DMS 273 treated with DMSO at 0.1 percent for 48 hours (cell line): ENCODE data around the gene ZNF613.
"Not testable (repeated sequence)": the region's sequence is repeated elsewhere in the genome, so short reads cannot be mapped to it uniquely, and the experiment has no call there.

ENCODE experiments used
- DNase-seq: peaks from one replicate; lab custom pipeline; 2025; lab: John Stamatoyannopoulos, UW

ZNF613 gene

GRCh38 chr19:51926784-51927741 lies at the start of gene ZNF613:
Gene ZNF613 (plus strand): TSS chr19:51927472. CDS start chr19:51936221, 8,749 bp downstream.
- DNase-seq = peak; percentile 88

GRCh38 chr19:51882518-51882917 lies 44.8 kb upstream of the ZNF613 start:
- DNase-seq = no peak

- DNase-seq = no peak
These were observed 42.6 kb upstream of the ZNF613 start for GRCh38 chr19:51884713-51885112.

- no peak for DNase-seq
These were observed 39.5 kb upstream of the ZNF613 start, which contains the start of gene ZNF577 for GRCh38 chr19:51887522-51888498. Gene ZNF577 (minus strand): TSS chr19:51887951. CDS start chr19:51880382, 7,569 bp downstream.

- no peak for DNase-seq
These were observed 37.3 kb upstream of the ZNF613 start for GRCh38 chr19:51889934-51890333.

- DNase-seq = no peak
These were observed 36.0 kb upstream of the ZNF613 start for GRCh38 chr19:51891193-51891747.

- DNase-seq = no peak
These were observed 25.4 kb upstream of the ZNF613 start for GRCh38 chr19:51901860-51902259.

- no peak for DNase-seq
These were observed 24.1 kb upstream of the ZNF613 start for GRCh38 chr19:51903192-51903591.

GRCh38 chr19:51904331-51905165 lies 22.7 kb upstream of the ZNF613 start, which contains the start of gene ZNF649:
Gene ZNF649 (minus strand): TSS chr19:51905017. CDS start chr19:51900107, 4,910 bp downstream.
- peak; percentile 71 for DNase-seq

GRCh38 chr19:51905206-51905605 lies 22.1 kb upstream of the ZNF613 start:
- DNase-seq = no peak

GRCh38 chr19:51905639-51906038 lies 21.6 kb upstream of the ZNF613 start:
- DNase-seq = not testable (repeated sequence)

- DNase-seq = not testable (repeated sequence)
These were observed 21.2 kb upstream of the ZNF613 start for GRCh38 chr19:51906108-51906507.

- DNase-seq = not testable (repeated sequence)
These were observed 19.3 kb upstream of the ZNF613 start for GRCh38 chr19:51907981-51908380.

GRCh38 chr19:51915324-51915867 lies 11.9 kb upstream of the ZNF613 start:
- DNase-seq = no peak

GRCh38 chr19:51916167-51916566 lies 11.1 kb upstream of the ZNF613 start:
- DNase-seq = no peak

GRCh38 chr19:51919606-51920005 lies 7.7 kb upstream of the ZNF613 start:
- no peak for DNase-seq

- DNase-seq = no peak
These were observed 5.3 kb upstream of the ZNF613 start for GRCh38 chr19:51921949-51922348.

- DNase-seq = no peak
These were observed 867 bp upstream of the ZNF613 start for GRCh38 chr19:51926426-51926783.

GRCh38 chr19:51927859-51928258 lies 587 bp downstream of the ZNF613 start:
- no peak for DNase-seq

- DNase-seq = no peak
These were observed 4.6 kb downstream of the ZNF613 start for GRCh38 chr19:51931921-51932320.

GRCh38 chr19:51938936-51939335 lies 11.7 kb downstream of the ZNF613 start:
- DNase-seq = no peak
